GM21381 (cell line): ENCODE data around the gene RAB6B.

Experiments used
- ATAC-seq: cut with Tn5 transposase; IDR thresholded peaks from one replicate; pipeline ENCODE4 v1.9.1; 2021; ENCODE audit warnings: mild to moderate bottlenecking, moderate library complexity; ENCODE audit not compliant: unreplicated experiment

The RAB6B gene

GRCh38 chr3:133775835-133776234, 119.8 kb downstream of the RAB6B start:
- ATAC-seq, result no peak

- no peak for ATAC-seq
Observed at GRCh38 chr3:133775309-133775708, 120.4 kb downstream of the RAB6B start.
